Measurements from ENCODE around the gene CARD8.

CARD8 gene

GRCh38 chr19:48258350-48258749 lies 2.6 kb upstream of the CARD8 start:
- ATAC-seq (ENCODE audit: insufficient read depth, low read depth), result no peak
- Histone ChIP-seq H4K20me1 (ENCODE audit: insufficient read depth, low read length) (no peaks in the 10 kb centered on the region), H3K9me3 (ENCODE audit: insufficient read depth, low read length, severe bottlenecking) (no peaks in the 10 kb centered on the region), H3K4me3 (ENCODE audit: low read depth in 1 of 2, low read length in 2 of 2) (peak overlapping the region in 1 of 2 experiments; percentile 41; a peak in 2 of 4 replicates), H3K4me1 (ENCODE audit: insufficient read depth, low read length) (peaks cover 68% of the 10 kb centered on the region), H3K27ac (ENCODE audit: low read length) (peak overlapping the region; percentile 82), H3K27me3 (ENCODE audit: insufficient read depth, low read length, poor library complexity) (no peaks in the 10 kb centered on the region), H3K9ac (ENCODE audit: low read depth, low read length) (peak overlapping the region; percentile 47), H3K4me2 (ENCODE audit: insufficient read depth, low read length) (peak overlapping the region; percentile 58), H2AFZ (ENCODE audit: low read depth, low read length) (peak overlapping the region; percentile 69), H3K79me2 (ENCODE audit: insufficient read depth, low read length) (peaks cover 26% of the 10 kb centered on the region), H3K36me3 (ENCODE audit: insufficient read depth, low read length) (no peaks in the 10 kb centered on the region; the same call in 1 of the 2 replicates)
- TF ChIP-seq CTCF (IDR thresholded peaks at IDR 0.05; ENCODE audit: borderline replicate concordance, extremely low read depth, low read length, poor library complexity, severe bottlenecking), result no peak
- DNase-seq, result peak; percentile 32

GRCh38 chr19:48254529-48254970 lies 1.2 kb downstream of the CARD8 start:
- H3K4me3 ChIP-seq (ENCODE audit: low read depth in 1 of 2, low read length in 2 of 2), result peak overlapping the region; percentile 65 to 95; a peak in 3 of 4 replicates
- H3K36me3 ChIP-seq (ENCODE audit: insufficient read depth, low read length), result peaks cover 3% of the 10 kb centered on the region
- H2AFZ ChIP-seq (ENCODE audit: low read depth, low read length), result no peak overlapping the region
- no peaks in the 10 kb centered on the region for H3K9me3 ChIP-seq (ENCODE audit: insufficient read depth, low read length, severe bottlenecking)
- DNase-seq (no peak), ATAC-seq (ENCODE audit: insufficient read depth, low read depth) (no peak)
- peak overlapping the region; percentile 81 for H3K4me2 ChIP-seq (ENCODE audit: insufficient read depth, low read length)
- no peak for TF ChIP-seq EZH2 (IDR thresholded peaks at IDR 0.05; ENCODE audit: borderline replicate concordance, low read depth, low read length, severe bottlenecking)
- no peak for TF ChIP-seq CTCF (IDR thresholded peaks at IDR 0.05; ENCODE audit: borderline replicate concordance, extremely low read depth, low read length, poor library complexity, severe bottlenecking)
- peak overlapping the region; percentile 84 for H3K9ac ChIP-seq (ENCODE audit: low read depth, low read length)
- no peaks in the 10 kb centered on the region for H3K27me3 ChIP-seq (ENCODE audit: insufficient read depth, low read length, poor library complexity)
- H4K20me1 ChIP-seq (ENCODE audit: insufficient read depth, low read length), result no peaks in the 10 kb centered on the region
- H3K4me1 ChIP-seq (ENCODE audit: insufficient read depth, low read length), result peaks cover 65% of the 10 kb centered on the region
- H3K79me2 ChIP-seq (ENCODE audit: insufficient read depth, low read length), result peaks cover 59% of the 10 kb centered on the region
- H3K27ac ChIP-seq (ENCODE audit: low read length), result peak overlapping the region; percentile 100

- no peak for DNase-seq
- Histone ChIP-seq H3K9ac (ENCODE audit: low read depth, low read length) (peak overlapping the region; percentile 84; the same call in 1 of the 2 replicates), H3K27ac (ENCODE audit: low read length) (peak overlapping the region; percentile 100; the same call in 1 of the 2 replicates), H3K79me2 (ENCODE audit: insufficient read depth, low read length) (peaks cover 60% of the 10 kb centered on the region), H3K27me3 (ENCODE audit: insufficient read depth, low read length, poor library complexity) (no peaks in the 10 kb centered on the region), H3K36me3 (ENCODE audit: insufficient read depth, low read length) (peaks cover 6% of the 10 kb centered on the region), H3K4me1 (ENCODE audit: insufficient read depth, low read length) (peaks cover 59% of the 10 kb centered on the region), H2AFZ (ENCODE audit: low read depth, low read length) (no peak overlapping the region), H3K4me3 (ENCODE audit: low read depth in 1 of 2, low read length in 2 of 2) (peak overlapping the region in 1 of 2 experiments; percentile 95; a peak in 2 of 4 replicates), H3K9me3 (ENCODE audit: insufficient read depth, low read length, severe bottlenecking) (no peaks in the 10 kb centered on the region), H4K20me1 (ENCODE audit: insufficient read depth, low read length) (no peaks in the 10 kb centered on the region), H3K4me2 (ENCODE audit: insufficient read depth, low read length) (peak overlapping the region; percentile 81)
- no peak for ATAC-seq (ENCODE audit: insufficient read depth, low read depth)
- TF ChIP-seq CTCF (IDR thresholded peaks at IDR 0.05; ENCODE audit: borderline replicate concordance, extremely low read depth, low read length, poor library complexity, severe bottlenecking) (no peak), EZH2 (IDR thresholded peaks at IDR 0.05; ENCODE audit: borderline replicate concordance, low read depth, low read length, severe bottlenecking) (no peak)
Observed at GRCh38 chr19:48253999-48254398, 1.7 kb downstream of the CARD8 start.

Data from DND-41 (cell line).